GM23338 (cell line): Measurements from ENCODE around the gene PHLDA3. TPM values are rescaled to one million over a fixed set of nuclear protein-coding genes. Genes with fewer than 3 reads are reported as not detected.

Experiments used
- ATAC-seq: fragments of 200-7000 bp; cut with Tn5 transposase; 3 replicates; pipeline ENCODE4 v1.9.1; 2020
- DNase-seq: peaks from one replicate; pipeline ENCODE4 v3.0.0-alpha.2; 2015; ENCODE audit warnings: low spot score
- H2AFZ ChIP-seq: fragments of 200-600 bp; sonication (generic); 2 replicates; pipeline ENCODE4 v1.8.0; 2016; ENCODE audit warnings: antibody characterized with exemption, mild to moderate bottlenecking, moderate library complexity
- H3F3A ChIP-seq: fragments of 200-600 bp; sonication (generic); replicated peaks from 2 replicates; pipeline ENCODE4 v1.8.0; 2017; ENCODE audit warnings: antibody characterized with exemption, mixed run types, low read depth
- H3K27ac ChIP-seq: fragments of 200-600 bp; sonication (generic); 2 replicates; pipeline ENCODE4 v1.6.1; 2016; ENCODE audit warnings: low read depth
- H3K27me3 ChIP-seq: fragments of 200-600 bp; sonication (generic); 2 replicates; pipeline ENCODE4 v1.8.0; 2016; ENCODE audit warnings: mild to moderate bottlenecking, mixed run types, moderate library complexity; ENCODE audit not compliant: insufficient read depth
- H3K36me3 ChIP-seq: fragments of 200-600 bp; sonication (generic); 2 replicates; pipeline ENCODE4 v1.8.0; 2016; ENCODE audit warnings: mild to moderate bottlenecking; ENCODE audit not compliant: insufficient read depth
- H3K4me1 ChIP-seq: fragments of 200-600 bp; sonication (generic); 2 replicates; pipeline ENCODE4 v1.8.0; 2016; ENCODE audit warnings: mild to moderate bottlenecking, moderate library complexity; ENCODE audit not compliant: insufficient read depth
- H3K4me2 ChIP-seq: fragments of 200-600 bp; sonication (generic); 2 replicates; pipeline ENCODE4 v1.7.1; 2017; ENCODE audit warnings: mixed run types
- H3K4me3 ChIP-seq: fragments of 200-600 bp; sonication (generic); 2 replicates; pipeline ENCODE4 v1.6.1; 2016; ENCODE audit warnings: mixed run types
- H3K79me2 ChIP-seq: fragments of 200-600 bp; sonication (generic); replicated peaks from 2 replicates; pipeline ENCODE4 v1.8.0; 2017; ENCODE audit warnings: mild to moderate bottlenecking; ENCODE audit not compliant: insufficient read depth
- H3K9me2 ChIP-seq: fragments of 200-600 bp; sonication (generic); 2 replicates; pipeline ENCODE4 v1.8.0; 2017; ENCODE audit not compliant: insufficient read depth
- H4K20me1 ChIP-seq: fragments of 200-600 bp; sonication (generic); replicated peaks from 2 replicates; pipeline ENCODE4 v1.8.0; 2017; ENCODE audit warnings: mild to moderate bottlenecking; ENCODE audit not compliant: insufficient read depth
- H3K27ac Mint-ChIP-seq: 2 replicates; pipeline ENCODE4 v1.8.0; 2020; ENCODE audit warnings: inconsistent platforms, mild to moderate bottlenecking, moderate library complexity, mixed read lengths
- H3K27me3 Mint-ChIP-seq: 3 replicates; pipeline ENCODE4 v1.8.0; 2022; ENCODE audit warnings: low read depth, mild to moderate bottlenecking, moderate library complexity, mixed read lengths, inconsistent platforms; ENCODE audit not compliant: insufficient read depth, poor library complexity
- H3K36me3 Mint-ChIP-seq: 3 replicates; pipeline ENCODE4 v1.8.0; 2021; ENCODE audit warnings: low read depth, mild to moderate bottlenecking, inconsistent platforms, moderate library complexity, mixed read lengths
- H3K4me1 Mint-ChIP-seq: 3 replicates; pipeline ENCODE4 v1.8.0; 2020; ENCODE audit warnings: mild to moderate bottlenecking, inconsistent platforms, mixed read lengths
- H3K4me3 Mint-ChIP-seq: 3 replicates; pipeline ENCODE4 v1.8.0; 2021; ENCODE audit warnings: moderate library complexity, mild to moderate bottlenecking, inconsistent platforms, mixed read lengths
- H3K9me3 Mint-ChIP-seq: 3 replicates; pipeline ENCODE4 v1.8.0; 2020; ENCODE audit warnings: moderate library complexity, mild to moderate bottlenecking, inconsistent platforms, mixed read lengths
- CTCF ChIP-seq, 2 experiments: fragments of 200-600 bp in 1 of 2; sonication (generic) in 1 of 2; conservative IDR thresholded peaks; 2 replicates each; pipeline versions ENCODE4 v1.5.1 to v1.6.1; 2016 to 2017; ENCODE audit warnings: antibody characterized with exemption in 2 of 2, low read depth in 2 of 2, mild to moderate bottlenecking in 2 of 2, moderate library complexity in 1 of 2
- ETS1 ChIP-seq: IDR thresholded peaks from 2 replicates; pipeline ENCODE4 v1.6.1; 2016; ENCODE audit warnings: antibody characterized with exemption
- EZH2 ChIP-seq: fragments of 200-600 bp; sonication (generic); IDR thresholded peaks from one replicate; pipeline ENCODE4 v1.8.0; 2017; ENCODE audit warnings: antibody characterized with exemption, mild to moderate bottlenecking, low read depth; ENCODE audit not compliant: unreplicated experiment
- EZH2phosphoT487 ChIP-seq: fragments of 200-600 bp; sonication (generic); IDR thresholded peaks from one replicate; pipeline ENCODE4 v1.8.1; 2018; ENCODE audit warnings: antibody characterized with exemption; ENCODE audit not compliant: unreplicated experiment
- JUNB ChIP-seq: IDR thresholded peaks from one replicate; pipeline ENCODE4 v1.6.1; 2016; ENCODE audit warnings: antibody characterized with exemption; ENCODE audit not compliant: unreplicated experiment
- REST ChIP-seq: IDR thresholded peaks from one replicate; pipeline ENCODE4 v1.6.1; 2018; ENCODE audit warnings: antibody characterized with exemption; ENCODE audit not compliant: unreplicated experiment
- STAT1 ChIP-seq: IDR thresholded peaks from one replicate; pipeline ENCODE4 v1.6.1; 2016; ENCODE audit warnings: antibody characterized with exemption; ENCODE audit not compliant: unreplicated experiment
- ZNF114 ChIP-seq: fragments of 250-450 bp; sonication (Bioruptor Pico); IDR thresholded peaks from 2 replicates; pipeline ENCODE4 v1.5.0; 2020; ENCODE audit warnings: mild to moderate bottlenecking, moderate library complexity
- ZNF331 ChIP-seq: fragments of 250-450 bp; sonication (Bioruptor Pico); IDR thresholded peaks from 2 replicates; pipeline ENCODE4 v1.5.0; 2020; ENCODE audit warnings: low read depth, mild to moderate bottlenecking, moderate library complexity
- polyA plus RNA-seq: library from polyadenylated mRNA; unstranded; fragments of >200 nt; fragmentation: Nextera tagmentation; extraction: Ambion mirVana; gene quantifications from 2 replicates; pipeline ENCODE4 v1.2.1, GENCODE V29; 2016
- total RNA-seq: library from RNA; depleted of rRNA; stranded (reverse); fragments of >200 nt; shearing (Covaris generic); gene quantifications from 2 replicates; pipeline ENCODE4 v1.2.3, GENCODE V29; 2014

The PHLDA3 gene
- total and polyA plus RNA-seq, 2 experiments from 2014 or later = 37.5 to 87.4 TPM

- no peak overlapping the region for H3K4me2 ChIP-seq
- Mint-ChIP-seq H3K4me1 (peaks cover 35% of the 10 kb centered on the region), H3K27ac (no peak overlapping the region), H3K9me3 (peaks cover 2% of the 10 kb centered on the region; the same call in 1 of the 3 replicates), H3K27me3 (peaks cover 4% of the 10 kb centered on the region), H3K36me3 (peaks cover 8% of the 10 kb centered on the region), H3K4me3 (no peak overlapping the region)
- DNase-seq (no peak), ATAC-seq (no peak)
- no peaks in the 10 kb centered on the region for H3K9me2 ChIP-seq
- no peaks in the 10 kb centered on the region for H3K36me3 ChIP-seq
- no peaks in the 10 kb centered on the region for H4K20me1 ChIP-seq
- peaks cover 22% of the 10 kb centered on the region for H3K4me1 ChIP-seq
- H3F3A ChIP-seq = no peaks in the 10 kb centered on the region
- H3K27me3 ChIP-seq = no peaks in the 10 kb centered on the region
- TF ChIP-seq CTCF (conservative IDR thresholded peaks at IDR 0.05; ENCODE audit: low read depth in 2 of 2) = no peak
- TF ChIP-seq ZNF114 (CRISPR knock-in tag) = no peak
- TF ChIP-seq EZH2 = no peak
- TF ChIP-seq EZH2phosphoT487 = no peak
- no peak for TF ChIP-seq JUNB
- no peak for TF ChIP-seq STAT1
- TF ChIP-seq ETS1 = no peak
- H3K79me2 ChIP-seq = no peaks in the 10 kb centered on the region
- H2AFZ ChIP-seq = no peak overlapping the region
- no peak overlapping the region for H3K4me3 ChIP-seq
- no peak overlapping the region for H3K27ac ChIP-seq
These were observed 29.0 kb upstream of the PHLDA3 start for GRCh38 chr1:201497935-201498509.

- H3K4me3 Mint-ChIP-seq = no peak overlapping the region
- H3F3A ChIP-seq = no peaks in the 10 kb centered on the region
- peaks cover 9% of the 10 kb centered on the region for H3K36me3 Mint-ChIP-seq
- no peak overlapping the region for H3K4me3 ChIP-seq
- no peaks in the 10 kb centered on the region for H3K79me2 ChIP-seq
- H3K27me3 ChIP-seq = no peaks in the 10 kb centered on the region
- peaks cover 17% of the 10 kb centered on the region for H3K4me1 ChIP-seq
- H3K36me3 ChIP-seq = no peaks in the 10 kb centered on the region
- H3K27me3 Mint-ChIP-seq = peaks cover 4% of the 10 kb centered on the region
- H3K4me2 ChIP-seq = no peak overlapping the region
- peaks cover 3% of the 10 kb centered on the region; the same call in 1 of the 3 replicates for H3K9me3 Mint-ChIP-seq
- no peaks in the 10 kb centered on the region for H3K9me2 ChIP-seq
- H3K27ac Mint-ChIP-seq = no peak overlapping the region
- DNase-seq (no peak), ATAC-seq (no peak)
- no peaks in the 10 kb centered on the region for H4K20me1 ChIP-seq
- no peak overlapping the region for H2AFZ ChIP-seq
- no peak overlapping the region for H3K27ac ChIP-seq
- H3K4me1 Mint-ChIP-seq = peaks cover 27% of the 10 kb centered on the region
- TF ChIP-seq ETS1 = no peak
- no peak for TF ChIP-seq EZH2phosphoT487
- TF ChIP-seq REST = no peak
- TF ChIP-seq ZNF331 = no peak
These were observed 27.3 kb upstream of the PHLDA3 start for GRCh38 chr1:201496296-201496690.
